Nephron (organoid): ENCODE measurements around the gene OR6S1.
"Not testable (repeated sequence)": the region's sequence is repeated elsewhere in the genome, so short reads cannot be mapped to it uniquely, and the experiment has no call there.

Source experiments
- H3K27ac Mint-ChIP-seq, 3 experiments: 2 replicates each; pipeline ENCODE4 v1.8.0; 2020; ENCODE audit warnings: mixed read lengths in 3 of 3, mild to moderate bottlenecking in 2 of 3, moderate library complexity in 1 of 3
- H3K27me3 Mint-ChIP-seq: 2 replicates; pipeline ENCODE4 v1.8.0; 2021; ENCODE audit warnings: low read depth, mild to moderate bottlenecking, moderate library complexity, mixed read lengths
- H3K36me3 Mint-ChIP-seq: 2 replicates; pipeline ENCODE4 v1.8.0; 2020; ENCODE audit warnings: low read depth, mixed read lengths
- H3K4me1 Mint-ChIP-seq: 2 replicates; pipeline ENCODE4 v1.8.0; 2020; ENCODE audit warnings: mixed read lengths
- H3K4me3 Mint-ChIP-seq, 3 experiments: 2 replicates each; pipeline ENCODE4 v1.8.0; 2020; ENCODE audit warnings: mild to moderate bottlenecking in 3 of 3, mixed read lengths in 3 of 3, moderate library complexity in 2 of 3
- H3K9me3 Mint-ChIP-seq: 2 replicates; pipeline ENCODE4 v1.8.0; 2020; ENCODE audit warnings: mixed read lengths
- TF ChIP-seq, protein P1 (sequence below), 3 experiments: fragments of 200-600 bp; sonication (generic); IDR thresholded peaks; one replicate each; pipeline ENCODE4 v1.5.0; 2021; ENCODE audit warnings: antibody characterized with exemption in 3 of 3; ENCODE audit not compliant: unreplicated experiment in 3 of 3

Gene OR6S1

DNA sequence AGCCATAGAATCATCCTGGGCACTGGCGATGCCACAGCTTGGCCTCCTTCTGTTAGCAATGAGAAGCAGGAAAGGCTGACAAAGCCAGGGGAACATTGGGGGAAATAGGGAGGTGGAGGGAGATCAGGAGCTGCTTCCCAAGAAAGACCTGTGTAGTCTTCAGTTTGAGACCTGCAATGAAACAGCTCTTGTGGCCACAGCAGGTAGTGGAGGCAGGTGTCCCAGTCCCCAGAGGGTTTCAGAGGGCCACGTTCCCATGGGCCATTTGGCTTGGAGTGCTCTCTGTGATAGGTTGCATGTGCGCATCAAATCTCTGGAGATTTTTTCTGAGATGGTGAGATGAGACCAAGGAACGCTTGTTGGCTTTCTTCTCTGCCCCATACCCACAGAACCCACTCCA lies 14.4 kb upstream of the OR6S1 start:
- peaks cover 97% of the 10 kb centered on the region for H3K27me3 Mint-ChIP-seq
- no peak overlapping the region for H3K27ac Mint-ChIP-seq
- H3K4me3 Mint-ChIP-seq, result no peak overlapping the region
- H3K36me3 Mint-ChIP-seq, result no peaks in the 10 kb centered on the region
- no peaks in the 10 kb centered on the region for H3K4me1 Mint-ChIP-seq
- peaks cover 2% of the 10 kb centered on the region for H3K9me3 Mint-ChIP-seq
- TF ChIP-seq, protein P1, sequence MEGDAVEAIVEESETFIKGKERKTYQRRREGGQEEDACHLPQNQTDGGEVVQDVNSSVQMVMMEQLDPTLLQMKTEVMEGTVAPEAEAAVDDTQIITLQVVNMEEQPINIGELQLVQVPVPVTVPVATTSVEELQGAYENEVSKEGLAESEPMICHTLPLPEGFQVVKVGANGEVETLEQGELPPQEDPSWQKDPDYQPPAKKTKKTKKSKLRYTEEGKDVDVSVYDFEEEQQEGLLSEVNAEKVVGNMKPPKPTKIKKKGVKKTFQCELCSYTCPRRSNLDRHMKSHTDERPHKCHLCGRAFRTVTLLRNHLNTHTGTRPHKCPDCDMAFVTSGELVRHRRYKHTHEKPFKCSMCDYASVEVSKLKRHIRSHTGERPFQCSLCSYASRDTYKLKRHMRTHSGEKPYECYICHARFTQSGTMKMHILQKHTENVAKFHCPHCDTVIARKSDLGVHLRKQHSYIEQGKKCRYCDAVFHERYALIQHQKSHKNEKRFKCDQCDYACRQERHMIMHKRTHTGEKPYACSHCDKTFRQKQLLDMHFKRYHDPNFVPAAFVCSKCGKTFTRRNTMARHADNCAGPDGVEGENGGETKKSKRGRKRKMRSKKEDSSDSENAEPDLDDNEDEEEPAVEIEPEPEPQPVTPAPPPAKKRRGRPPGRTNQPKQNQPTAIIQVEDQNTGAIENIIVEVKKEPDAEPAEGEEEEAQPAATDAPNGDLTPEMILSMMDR (IDR thresholded peaks at IDR 0.05; ENCODE audit: unreplicated experiment in 3 of 3), result no peak

DNA sequence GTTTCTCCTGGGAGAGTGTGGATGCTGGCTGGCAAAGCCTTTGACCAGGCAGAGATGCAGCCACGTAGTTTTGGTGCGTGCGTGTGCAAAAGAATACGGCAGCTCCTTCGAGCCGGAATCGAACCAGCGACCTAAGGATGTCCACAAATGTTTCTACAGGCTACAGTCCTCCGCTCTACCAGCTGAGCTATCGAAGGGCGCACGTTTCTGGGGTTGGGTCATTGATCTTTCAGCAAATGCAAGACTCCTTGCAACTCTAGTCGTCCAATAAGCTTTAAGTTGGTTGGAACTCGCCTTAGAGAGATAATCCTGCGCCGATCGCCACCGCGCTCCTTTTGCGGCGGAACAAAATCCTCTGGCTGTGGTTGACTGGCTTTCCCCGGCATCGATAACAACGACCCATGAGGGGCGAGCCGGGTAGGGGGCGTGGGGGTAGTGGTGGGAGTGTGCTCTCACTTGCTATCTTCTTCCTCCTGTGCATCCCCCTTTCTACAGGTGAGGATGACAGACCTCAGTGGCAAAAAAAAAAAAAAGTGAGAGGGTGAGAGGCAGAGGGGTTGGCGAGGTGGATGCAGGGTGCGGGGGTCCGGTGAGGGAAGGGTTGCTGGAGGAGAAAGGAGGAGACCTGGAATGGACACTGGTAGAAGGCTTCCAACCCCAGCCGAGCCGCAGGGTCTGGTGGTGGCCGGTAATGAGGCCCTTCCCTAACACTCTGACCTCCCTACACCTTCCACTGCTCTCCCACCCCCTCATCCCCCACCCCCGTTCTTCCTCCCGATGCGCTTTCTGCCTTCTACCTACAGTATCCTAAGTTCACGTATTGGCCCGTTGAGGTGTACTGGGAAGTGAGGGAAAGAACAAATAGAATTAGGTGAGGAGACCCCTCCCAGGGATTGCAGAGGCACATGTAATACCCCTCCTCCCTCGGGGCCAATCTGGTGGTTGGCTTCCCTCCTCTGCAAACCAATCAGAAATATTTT lies 11.8 kb upstream of the OR6S1 start:
- Mint-ChIP-seq H3K36me3 (no peaks in the 10 kb centered on the region), H3K4me3 (peak overlapping the region; percentile 27 to 62 (median 49)), H3K27me3 (peaks cover 78% of the 10 kb centered on the region), H3K27ac (no peak overlapping the region), H3K9me3 (peaks cover 2% of the 10 kb centered on the region), H3K4me1 (no peaks in the 10 kb centered on the region)
- TF ChIP-seq, protein P1 (IDR thresholded peaks at IDR 0.05; ENCODE audit: unreplicated experiment in 3 of 3), result no peak

DNA sequence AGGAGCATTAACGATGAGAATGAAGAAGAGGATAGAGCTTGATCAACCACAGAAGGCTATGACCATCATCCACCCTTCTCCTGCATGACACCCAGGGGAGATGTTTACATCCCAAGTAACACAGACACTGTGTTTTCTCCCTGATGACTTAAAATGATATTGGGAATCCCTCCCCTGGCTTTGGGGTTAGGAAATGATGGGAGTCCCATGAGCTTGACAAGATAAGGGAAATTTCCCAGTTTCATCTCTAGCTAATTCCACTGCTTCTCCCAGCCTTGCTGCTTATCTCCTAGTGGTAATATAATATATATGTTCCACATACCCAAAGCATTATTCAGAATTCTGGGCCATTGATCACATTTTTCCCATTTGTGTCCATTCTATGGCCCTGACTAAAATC lies 4.0 kb upstream of the OR6S1 start:
- TF ChIP-seq, protein P1 (IDR thresholded peaks at IDR 0.05; ENCODE audit: unreplicated experiment in 3 of 3), result no peak
- Mint-ChIP-seq H3K4me1 (no peaks in the 10 kb centered on the region), H3K9me3 (no peaks in the 10 kb centered on the region), H3K27ac (no peak overlapping the region), H3K27me3 (peaks cover 59% of the 10 kb centered on the region), H3K4me3 (no peak overlapping the region), H3K36me3 (no peaks in the 10 kb centered on the region)

DNA sequence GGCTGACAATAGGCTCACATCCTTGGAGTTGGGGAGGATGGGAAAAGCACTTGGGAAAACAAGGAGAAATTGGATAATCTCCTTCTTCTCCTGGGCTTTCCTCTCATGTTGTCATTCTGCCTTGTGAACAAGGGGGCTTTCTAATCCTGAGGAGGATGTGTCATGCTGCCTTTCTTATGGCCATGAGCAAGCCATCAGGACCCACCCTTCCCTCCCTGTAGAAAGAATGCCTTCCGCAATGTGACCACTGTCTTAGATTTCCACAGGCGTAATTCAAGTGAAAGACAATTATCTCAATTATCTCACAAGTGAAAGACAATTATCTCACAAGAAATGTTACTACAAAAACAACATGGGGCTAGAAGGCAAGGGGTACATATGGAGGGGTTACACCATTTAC lies 3.0 kb upstream of the OR6S1 start:
- Mint-ChIP-seq H3K27me3 (peaks cover 55% of the 10 kb centered on the region), H3K36me3 (no peaks in the 10 kb centered on the region), H3K9me3 (no peaks in the 10 kb centered on the region), H3K27ac (no peak overlapping the region), H3K4me3 (no peak overlapping the region), H3K4me1 (no peaks in the 10 kb centered on the region)
- TF ChIP-seq, protein P1 (IDR thresholded peaks at IDR 0.05; ENCODE audit: unreplicated experiment in 3 of 3), result no peak

DNA sequence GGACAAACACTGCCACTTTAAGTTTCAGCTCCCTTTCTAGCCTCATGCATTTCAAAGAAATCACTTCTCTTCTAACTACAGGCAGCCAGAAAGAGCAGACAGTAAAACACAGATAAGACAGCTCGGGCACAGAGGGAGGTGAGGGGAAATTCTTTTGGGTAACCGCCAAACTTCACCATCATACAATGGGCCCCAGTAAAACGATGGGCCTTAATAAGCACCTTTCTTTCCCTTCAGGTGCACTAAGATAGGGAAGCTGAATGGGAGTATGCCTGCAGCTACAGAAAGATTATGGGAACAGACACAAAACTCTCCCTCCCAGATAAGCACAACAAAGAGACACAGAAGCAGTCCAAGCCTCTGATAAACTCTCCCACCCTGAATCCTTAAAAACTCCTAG lies 1.3 kb upstream of the OR6S1 start:
- H3K4me1 Mint-ChIP-seq, H3K27ac Mint-ChIP-seq, H3K36me3 Mint-ChIP-seq, H3K9me3 Mint-ChIP-seq, H3K4me3 Mint-ChIP-seq: not testable (repeated sequence)
- H3K27me3 Mint-ChIP-seq, result peaks cover 65% of the 10 kb centered on the region

DNA sequence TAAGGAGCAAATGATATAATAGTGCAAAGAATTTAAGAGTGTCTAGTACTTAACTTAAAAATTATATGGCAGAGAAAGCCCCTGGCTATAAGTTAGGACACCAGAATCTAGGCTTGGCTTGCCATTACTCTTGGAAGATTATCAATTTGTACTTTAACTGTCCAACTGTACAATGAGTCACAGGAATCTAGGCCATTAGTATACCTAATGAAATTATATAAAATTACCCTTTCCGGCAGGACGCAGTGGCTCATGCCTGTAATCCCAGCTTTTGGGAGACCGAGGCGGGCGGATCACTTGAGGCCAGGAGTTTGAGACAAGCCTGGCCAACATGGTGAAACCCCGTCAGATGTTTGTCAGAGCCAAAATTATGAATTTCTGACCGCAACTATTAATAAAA lies 691 bp upstream of the OR6S1 start:
- H3K9me3 Mint-ChIP-seq, result no peaks in the 10 kb centered on the region
- no peaks in the 10 kb centered on the region for H3K36me3 Mint-ChIP-seq
- TF ChIP-seq, protein P1 (IDR thresholded peaks at IDR 0.05; ENCODE audit: unreplicated experiment in 3 of 3), result no peak
- H3K4me1 Mint-ChIP-seq, result no peaks in the 10 kb centered on the region
- H3K27ac Mint-ChIP-seq, result no peak overlapping the region
- H3K4me3 Mint-ChIP-seq, result no peak overlapping the region
- peaks cover 66% of the 10 kb centered on the region for H3K27me3 Mint-ChIP-seq
